COR-L47 (cell line): ENCODE measurements around the gene DLEC1.

Experiments
- DNase-seq: peaks from one replicate; lab custom pipeline; 2025; lab: John Stamatoyannopoulos, UW

DLEC1 gene

DNA sequence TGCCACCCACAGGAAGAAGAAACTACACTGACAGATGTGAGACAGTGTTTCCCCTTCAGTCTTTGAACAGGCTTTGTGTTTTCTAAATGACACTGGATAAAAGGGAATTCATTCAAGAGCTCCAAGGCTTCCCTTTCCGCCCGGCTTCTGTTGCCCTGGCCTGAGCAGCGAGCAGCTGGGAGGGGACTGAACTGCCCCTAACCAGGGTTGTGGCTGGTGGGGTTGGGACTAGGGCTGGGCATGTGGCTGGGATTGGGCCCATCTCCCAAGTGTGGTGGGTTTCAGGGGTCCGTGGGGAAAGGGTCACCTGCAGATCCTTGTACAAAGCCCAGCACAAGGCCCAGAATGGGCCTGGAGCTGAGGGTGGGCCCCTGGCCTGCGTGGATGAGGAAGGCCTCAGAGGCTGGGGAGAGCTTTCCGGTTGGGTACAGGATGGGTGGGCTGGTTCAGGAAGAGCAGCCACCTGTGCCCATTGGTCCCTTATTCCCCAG is 38.0 kb upstream of the DLEC1 start:
- no peak for DNase-seq

DNA sequence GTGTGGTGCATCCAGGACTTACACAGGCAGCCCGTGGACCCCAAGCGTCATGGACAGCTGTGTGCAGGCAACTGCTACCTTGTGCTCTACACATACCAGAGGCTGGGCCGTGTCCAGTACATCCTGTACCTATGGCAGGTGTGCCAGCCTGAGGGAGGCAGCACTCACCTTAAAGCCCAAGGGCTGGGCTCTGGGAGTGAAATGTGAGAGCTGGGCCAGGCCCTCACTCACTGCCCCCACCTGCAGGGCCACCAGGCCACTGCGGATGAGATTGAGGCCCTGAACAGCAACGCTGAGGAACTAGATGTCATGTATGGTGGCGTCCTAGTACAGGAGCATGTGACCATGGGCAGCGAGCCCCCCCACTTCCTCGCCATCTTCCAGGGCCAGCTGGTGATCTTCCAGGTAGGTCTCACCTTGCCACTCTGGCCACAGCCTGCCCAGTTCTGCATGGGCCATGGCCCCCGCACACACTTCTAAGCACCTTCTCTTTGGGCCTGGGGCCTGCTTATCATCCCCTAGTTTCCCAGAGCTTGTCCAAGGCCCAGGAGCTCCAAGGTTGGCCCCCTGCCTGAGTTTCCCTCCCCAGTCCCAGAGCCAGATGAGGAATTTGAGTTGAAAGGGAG is 37.4 kb upstream of the DLEC1 start:
- no peak for DNase-seq

DNA sequence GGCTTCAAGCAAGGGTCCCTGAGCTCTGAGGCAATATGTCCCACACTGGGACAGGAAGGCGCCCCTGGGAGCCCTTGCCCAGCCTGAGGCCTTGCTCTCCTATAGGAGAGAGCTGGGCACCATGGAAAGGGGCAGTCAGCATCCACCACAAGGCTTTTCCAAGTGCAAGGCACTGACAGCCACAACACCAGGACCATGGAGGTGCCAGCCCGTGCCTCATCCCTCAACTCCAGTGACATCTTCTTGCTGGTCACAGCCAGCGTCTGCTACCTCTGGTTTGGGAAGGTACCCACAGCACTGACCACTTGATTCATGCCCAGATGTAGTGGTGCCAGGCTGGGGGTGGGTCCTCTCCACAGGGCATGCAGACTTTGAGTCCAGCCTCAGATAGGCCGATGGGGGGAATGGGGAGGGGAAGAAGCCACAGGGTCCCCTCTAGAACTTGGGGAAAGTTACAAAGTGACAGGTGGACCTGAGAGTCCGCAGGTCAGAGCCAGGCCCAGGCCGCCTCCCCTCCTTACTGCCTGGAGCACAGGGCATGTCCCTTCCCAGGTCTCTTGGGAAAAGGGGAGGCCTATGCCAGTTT is 36.6 kb upstream of the DLEC1 start:
- DNase-seq: no peak

DNA sequence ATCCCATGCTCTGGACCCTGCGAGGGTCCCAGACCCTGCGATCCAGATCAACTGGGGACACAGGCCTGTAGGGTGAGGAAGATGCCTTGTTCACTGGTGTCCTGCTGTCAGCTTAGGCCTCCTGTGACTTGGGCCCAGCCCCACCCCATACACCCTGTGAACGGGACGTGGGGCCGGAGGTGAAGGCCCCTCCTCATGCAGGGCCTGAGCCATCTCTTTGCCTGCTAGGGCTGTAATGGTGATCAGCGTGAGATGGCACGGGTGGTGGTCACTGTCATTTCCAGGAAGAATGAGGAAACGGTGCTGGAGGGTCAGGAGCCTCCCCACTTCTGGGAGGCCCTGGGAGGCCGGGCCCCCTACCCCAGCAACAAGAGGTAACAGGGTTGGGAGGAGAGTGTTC is 36.1 kb upstream of the DLEC1 start:
- DNase-seq: no peak

DNA sequence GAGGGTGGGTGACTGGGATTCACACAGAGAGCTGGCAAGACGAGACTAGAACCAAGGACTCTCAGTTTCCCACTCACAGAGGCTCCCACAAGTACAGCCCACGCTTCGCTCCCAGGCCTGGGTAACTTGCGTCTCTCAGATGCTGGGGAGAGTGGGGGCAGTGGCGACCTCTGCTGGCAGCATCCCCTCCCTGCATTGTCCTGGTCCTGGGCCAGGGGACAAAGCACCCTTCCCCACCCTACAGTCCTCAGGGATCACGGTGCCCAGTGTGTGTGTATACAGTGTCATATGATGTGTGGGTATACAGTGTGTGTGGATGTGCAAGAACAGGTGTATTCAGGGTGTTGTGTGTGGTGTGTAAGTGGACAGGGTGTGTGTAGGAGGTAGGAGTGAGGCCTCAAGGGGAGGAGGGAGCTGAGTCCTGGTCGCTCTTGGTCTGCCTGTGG is 35.6 kb upstream of the DLEC1 start:
- DNase-seq: no peak

- DNase-seq: no peak
Measured at GRCh38 chr3:38003817-38004414, 35.1 kb upstream of the DLEC1 start.

DNA sequence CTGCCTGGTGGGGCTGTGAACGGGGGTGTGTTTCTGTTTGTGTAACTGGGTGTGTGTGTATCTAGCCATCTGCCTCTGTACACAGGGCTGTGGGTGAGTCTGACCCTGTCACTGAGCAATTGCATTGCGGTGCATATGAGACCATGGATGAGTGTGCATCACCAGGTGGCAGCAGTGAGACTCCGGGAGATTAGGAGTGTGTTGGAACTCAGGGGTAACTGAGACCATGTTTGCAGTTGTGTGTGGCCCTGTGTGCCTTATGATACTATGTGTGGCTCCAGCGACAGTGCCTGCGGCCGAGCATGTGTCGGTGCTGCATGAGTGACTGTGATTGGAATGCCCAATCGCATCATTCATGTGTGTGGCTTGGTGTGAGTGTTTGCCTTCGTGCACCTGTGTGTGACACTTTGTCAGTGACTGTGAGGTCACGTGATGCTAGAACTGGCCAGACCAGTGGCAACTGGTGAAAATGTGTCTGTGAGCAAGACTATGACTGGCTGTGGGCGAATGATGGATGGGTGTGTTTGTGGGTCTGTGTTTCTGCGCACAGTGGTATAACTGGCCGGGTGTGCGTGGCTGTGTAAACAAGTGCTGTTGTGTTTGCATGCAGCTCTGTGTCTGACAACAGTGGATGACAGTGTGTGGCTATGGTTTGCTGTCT is 34.5 kb upstream of the DLEC1 start:
- no peak for DNase-seq

GRCh38 chr3:38005076-38006020 is 33.7 kb upstream of the DLEC1 start:
- DNase-seq: no peak

- DNase-seq: no peak
Measured at GRCh38 chr3:38006031-38006430, 33.0 kb upstream of the DLEC1 start.

DNA sequence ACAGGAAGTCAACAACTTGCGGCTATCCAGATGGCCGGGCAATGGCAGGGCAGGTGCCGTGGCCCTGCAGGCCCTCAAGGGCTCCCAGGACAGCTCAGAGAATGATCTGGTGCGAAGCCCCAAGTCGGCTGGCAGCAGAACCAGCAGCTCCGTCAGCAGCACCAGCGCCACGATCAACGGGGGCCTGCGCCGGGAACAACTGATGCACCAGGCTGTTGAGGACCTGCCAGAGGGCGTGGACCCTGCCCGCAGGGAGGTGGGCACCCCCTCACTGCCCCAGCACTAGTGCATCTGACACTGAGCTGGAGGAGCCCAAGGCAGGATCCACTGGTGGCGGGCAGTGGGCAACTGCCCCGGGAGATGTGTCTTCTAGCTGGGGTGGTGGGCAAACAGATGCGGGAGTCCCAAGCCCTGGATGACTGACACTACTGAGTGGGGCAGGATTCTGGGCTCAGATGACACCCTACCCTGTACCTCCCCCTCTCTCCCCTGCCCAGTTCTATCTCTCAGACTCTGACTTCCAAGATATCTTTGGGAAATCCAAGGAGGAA is 32.5 kb upstream of the DLEC1 start:
- DNase-seq: no peak

DNA sequence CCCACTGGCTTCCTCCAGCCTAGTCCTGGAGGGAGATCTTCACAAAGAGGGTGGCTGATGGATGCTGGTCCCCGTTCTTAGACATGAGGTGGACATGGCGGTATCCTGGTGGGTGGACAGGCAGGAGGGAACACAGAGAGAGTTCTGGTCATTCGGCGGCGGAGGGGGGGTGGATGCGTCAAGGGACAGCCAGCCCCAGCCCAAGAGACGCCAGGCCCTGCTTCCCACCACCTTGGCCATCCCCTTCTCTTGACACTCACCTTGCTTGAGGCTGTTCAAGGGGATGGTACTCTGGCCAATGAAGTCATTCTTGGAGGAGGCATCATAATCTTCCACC is 31.3 kb upstream of the DLEC1 start:
- DNase-seq: no peak

- no peak for DNase-seq
Measured at GRCh38 chr3:38008191-38008701, 30.8 kb upstream of the DLEC1 start.

GRCh38 chr3:38008971-38009580 is 29.9 kb upstream of the DLEC1 start:
- DNase-seq: no peak

DNA sequence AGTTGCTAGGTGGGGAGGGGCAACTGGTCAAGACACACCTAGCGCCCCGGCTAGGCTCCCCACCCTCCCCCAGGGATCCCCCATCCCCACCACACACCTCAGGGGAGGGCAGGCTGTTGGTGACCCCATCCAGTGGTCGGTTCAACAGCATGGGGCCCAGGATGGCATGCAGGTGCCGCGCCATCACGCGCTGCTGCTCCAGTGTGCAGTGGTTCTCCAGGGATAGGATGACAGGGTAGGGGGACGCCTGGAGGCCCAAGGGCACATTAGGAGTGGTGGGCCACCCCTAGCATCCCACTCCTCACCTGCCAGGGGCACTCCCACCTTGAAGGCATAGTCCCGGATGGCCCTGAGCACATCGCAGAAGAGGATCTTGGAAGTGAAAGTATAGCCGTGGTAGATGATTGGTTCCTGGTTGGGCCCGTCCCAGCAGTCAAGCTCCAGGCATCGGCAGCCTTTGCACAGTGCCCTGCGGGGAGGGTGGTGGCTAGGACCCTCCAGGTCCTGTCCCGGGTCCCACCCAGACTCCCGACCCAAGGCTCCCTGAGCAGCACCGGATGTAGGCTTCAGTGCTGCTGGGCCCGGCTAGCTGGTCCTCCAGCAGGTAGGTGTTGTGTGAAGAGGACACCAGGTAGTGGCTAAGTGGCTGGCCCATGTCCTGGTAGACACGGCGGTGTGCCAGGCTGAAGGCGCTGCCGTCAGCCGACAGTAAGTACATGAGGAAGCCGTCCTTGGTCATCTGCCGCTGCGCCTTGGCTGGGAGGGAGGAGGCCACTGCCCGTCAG is 29.0 kb upstream of the DLEC1 start:
- DNase-seq: no peak

DNA sequence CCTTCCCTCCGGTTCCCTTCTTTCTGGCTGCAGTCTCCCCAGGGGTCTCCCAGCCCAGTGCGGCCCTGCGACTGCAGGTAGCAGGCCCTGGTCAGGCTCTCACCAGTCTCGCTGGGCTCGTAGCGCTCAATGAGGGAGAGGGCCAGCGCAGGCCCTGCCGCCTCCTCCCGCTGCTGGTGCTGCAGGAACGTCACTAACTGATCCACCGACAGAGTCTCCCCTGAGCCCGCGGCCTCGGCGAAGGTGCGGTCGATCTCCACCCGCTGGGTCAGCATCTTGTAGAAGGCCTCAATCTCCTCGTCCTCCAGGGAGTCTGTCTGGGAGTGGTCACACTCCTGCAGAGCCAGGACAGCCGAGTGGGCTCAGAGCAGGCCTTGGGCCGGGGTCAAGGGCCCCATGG is 27.9 kb upstream of the DLEC1 start:
- no peak for DNase-seq

- DNase-seq: no peak
Measured at GRCh38 chr3:38015485-38015884, 23.5 kb upstream of the DLEC1 start.

DNA sequence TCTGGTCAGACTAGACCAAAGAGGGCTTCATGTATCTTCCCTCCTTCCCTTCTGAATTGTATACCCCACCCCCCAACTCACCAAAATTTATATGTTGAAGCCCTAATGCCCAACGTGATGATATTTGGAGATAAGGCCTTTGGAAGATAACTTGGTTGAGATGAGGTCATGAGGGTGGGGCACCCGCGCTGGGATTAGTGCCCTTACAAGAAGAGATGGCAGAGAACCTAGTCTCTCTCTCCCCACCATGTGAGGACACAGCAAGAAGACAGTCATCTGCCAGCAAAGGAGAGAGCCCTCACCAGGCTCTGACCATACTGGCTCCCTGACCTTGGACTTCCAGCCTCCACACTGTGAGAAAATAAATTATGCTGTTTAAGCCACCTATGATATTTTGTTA is 23.0 kb upstream of the DLEC1 start:
- DNase-seq: no peak

DNA sequence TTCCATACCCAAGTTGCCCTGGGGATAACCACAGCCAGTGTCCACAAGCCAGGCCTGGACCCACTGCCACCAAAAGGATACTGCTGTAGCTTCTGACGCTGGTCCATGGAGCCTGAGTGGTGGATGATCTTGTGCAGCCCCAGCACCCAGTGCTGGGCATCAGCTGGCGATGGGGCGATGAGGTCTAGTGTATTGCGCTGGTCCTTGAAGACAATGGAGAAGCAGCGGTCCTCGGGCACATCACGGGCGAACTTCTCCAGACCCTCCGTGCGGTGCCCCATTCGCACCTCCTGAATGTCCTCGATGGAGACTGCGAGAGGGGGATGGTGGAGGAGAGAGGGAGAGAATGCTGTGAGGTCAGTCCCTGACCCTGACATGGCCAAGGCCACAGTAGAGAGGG is 22.6 kb upstream of the DLEC1 start:
- no peak for DNase-seq

DNA sequence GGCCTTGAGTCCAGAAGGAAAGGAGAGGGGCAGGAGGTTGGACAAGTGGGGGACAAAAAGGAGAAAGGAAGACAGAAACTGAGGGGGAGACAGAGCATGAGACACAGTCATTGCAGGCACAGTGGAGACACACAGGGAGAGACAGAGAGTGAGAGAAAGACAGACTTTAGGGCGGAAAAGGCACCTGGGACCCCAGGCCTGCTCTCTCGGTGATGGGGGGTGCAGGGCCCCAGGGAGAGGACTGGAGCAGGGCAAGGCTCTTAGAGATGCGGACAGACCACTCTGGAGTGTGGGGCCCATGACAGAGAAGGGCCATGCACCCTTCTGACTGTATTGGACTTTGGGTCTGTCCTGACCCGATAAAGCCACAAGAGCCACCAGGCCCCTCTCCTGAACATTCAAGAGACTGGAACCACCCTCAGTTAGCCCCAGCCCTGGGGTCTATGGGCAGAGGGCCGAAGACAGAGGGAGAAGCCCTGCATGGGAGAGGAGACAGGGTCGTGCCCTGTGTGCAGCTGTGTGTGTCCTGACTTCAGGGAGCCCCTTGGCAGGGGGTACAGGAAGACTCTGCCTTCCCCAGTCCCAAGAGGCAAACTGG is 22.1 kb upstream of the DLEC1 start:
- DNase-seq: no peak
